ENCODE data around the gene AKAP13.

AKAP13 gene

DNA sequence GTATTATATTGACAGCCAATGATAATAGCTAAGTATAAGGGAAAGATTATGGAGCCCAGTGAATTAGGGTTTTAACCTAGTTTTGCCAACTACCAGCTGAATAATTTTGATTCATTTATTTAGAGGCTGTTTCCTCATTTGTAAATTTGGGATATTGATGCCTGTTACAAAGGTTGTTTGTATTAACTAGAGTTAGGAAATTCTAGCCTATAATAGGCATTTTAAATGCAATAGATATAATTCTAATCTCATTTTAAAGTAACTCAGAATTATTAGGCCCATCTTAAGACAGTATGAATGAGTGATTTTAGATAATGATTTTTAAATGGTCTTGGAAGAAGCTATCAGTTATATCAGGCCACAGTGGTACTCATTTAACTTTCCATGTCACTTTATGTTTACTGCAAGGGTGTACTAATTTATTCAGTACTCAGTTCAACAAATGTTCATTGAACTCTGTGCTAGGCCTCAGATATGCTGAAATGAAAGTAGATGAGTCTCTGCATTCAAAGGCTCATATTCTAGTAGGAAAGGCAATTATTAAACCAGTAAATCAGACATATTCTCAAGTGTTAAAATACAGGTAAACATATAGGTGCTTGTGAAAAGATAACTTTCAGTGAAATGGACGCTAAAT lies 213.5 kb downstream of the AKAP13 start:
- TF ChIP-seq, protein P1, sequence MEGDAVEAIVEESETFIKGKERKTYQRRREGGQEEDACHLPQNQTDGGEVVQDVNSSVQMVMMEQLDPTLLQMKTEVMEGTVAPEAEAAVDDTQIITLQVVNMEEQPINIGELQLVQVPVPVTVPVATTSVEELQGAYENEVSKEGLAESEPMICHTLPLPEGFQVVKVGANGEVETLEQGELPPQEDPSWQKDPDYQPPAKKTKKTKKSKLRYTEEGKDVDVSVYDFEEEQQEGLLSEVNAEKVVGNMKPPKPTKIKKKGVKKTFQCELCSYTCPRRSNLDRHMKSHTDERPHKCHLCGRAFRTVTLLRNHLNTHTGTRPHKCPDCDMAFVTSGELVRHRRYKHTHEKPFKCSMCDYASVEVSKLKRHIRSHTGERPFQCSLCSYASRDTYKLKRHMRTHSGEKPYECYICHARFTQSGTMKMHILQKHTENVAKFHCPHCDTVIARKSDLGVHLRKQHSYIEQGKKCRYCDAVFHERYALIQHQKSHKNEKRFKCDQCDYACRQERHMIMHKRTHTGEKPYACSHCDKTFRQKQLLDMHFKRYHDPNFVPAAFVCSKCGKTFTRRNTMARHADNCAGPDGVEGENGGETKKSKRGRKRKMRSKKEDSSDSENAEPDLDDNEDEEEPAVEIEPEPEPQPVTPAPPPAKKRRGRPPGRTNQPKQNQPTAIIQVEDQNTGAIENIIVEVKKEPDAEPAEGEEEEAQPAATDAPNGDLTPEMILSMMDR (IDR thresholded peaks at IDR 0.05), result no peak

DNA sequence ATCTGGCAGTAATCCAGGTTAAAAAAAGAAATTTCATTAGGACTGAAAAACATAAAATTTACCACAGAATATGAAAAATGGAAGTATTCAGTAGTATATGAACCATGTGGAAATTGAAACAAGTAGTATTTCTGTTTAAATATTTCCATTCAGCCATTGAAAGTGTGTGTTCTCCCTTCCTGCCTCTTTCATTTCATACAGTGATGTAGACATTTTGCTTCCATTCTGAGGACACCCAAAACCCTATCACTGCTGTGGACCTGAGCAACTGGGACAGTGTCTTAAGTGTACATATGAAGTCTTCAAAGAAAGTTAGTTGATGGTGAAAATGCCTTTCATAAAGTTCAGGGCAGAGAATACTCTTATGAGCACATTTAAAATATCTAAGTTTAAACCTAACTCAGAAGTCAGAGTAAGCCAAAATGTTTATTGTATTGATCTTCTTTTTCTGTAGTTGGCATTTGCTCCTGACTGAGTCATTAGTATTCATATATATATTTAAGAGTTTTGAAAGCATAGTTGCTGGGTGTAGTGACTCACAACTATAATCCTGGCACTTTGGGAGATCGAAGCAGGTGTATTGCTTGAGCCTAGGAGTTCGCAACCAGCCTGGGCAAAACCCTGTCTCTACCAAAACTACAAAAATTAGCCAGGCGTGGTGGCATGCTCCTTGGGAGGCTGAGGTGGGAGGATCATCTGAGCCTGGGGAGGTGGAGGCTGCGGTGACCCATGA lies 215.6 kb downstream of the AKAP13 start:
- TF ChIP-seq, protein P1 (IDR thresholded peaks at IDR 0.05), result no peak

DNA sequence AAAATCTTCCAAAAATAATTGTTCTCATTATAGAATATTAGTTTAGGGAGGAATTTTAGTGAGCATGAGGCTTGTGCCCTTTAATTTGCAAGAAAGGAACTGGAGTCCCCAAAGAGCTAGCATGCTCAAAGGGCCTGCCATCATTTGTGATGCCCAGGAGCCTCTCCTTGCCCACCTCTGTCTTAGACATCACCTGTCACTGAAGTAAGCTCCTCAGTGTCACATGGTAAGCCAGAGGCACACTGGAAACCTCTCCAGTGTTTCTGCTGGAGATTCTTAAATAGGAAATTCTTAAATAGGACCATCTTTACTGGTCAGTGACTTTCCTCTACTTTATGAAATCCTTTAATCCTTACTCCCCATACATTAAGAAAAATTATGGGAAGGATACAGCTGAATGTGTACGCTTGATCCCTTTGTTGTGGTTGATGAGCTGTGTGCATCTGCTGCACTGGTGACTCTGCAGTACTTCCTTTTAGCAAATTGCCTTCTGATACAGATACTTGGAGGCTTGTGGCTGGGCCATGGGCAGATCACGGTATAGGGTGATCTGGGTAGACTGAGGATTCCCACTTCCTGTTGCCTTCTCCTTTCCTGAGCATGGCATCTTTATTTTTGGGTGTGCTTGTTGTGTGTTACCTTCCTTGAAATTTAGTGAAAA lies 216.9 kb downstream of the AKAP13 start:
- TF ChIP-seq, protein P1 (IDR thresholded peaks at IDR 0.05), result no peak

DNA sequence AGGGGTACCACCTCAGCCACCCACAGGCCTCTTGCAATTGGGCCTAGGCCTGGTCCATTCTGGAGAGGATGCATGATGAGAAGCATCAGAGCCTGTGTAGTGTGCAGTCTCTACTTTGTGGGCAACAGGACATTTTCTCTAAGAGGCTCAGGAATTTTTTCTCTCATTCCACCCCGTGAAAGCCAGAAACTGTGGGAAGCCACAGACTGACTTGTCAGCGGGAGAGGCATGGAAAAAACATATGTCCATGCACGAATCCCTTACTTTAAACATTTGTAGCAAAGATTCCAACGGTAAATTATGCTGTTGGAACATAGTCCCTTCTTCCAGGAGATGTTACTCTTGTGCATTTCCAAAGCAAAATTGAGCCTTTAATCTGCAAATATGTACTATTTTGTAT lies 217.8 kb downstream of the AKAP13 start:
- TF ChIP-seq, protein P1 (IDR thresholded peaks at IDR 0.05), result no peak

DNA sequence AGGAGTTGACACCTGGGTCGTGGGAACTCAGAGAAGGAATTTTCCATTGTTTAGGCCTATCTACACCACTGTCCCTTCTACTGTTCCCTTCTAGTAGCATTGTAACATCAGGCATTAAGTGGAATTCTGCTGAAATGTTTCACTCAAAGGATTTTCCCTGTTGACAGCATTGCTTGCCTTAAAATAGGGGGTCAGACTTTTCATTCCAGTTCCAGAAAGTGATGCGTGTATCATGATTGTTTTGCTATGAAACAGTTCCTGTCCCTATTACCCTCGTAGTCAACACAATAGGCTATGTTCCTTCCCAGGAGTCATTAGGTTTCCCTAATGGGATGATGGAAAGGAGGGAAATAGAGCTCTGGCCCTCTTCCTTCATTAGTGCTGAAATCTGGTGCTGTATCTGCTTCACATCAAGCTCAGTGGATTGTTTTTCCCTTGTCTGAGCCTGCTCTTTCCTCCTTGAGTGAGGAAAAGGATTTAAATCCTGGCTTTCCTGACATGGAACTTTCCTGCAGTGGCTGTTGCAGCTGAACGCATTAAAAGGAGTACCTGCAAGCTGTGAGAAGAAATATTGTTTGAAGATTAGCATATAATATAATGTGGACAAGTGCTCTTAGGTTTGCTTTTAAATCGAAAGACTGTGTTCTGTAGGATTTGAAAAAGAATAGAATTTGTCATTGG lies 218.5 kb downstream of the AKAP13 start:
- TF ChIP-seq, protein P1 (IDR thresholded peaks at IDR 0.05), result no peak

DNA sequence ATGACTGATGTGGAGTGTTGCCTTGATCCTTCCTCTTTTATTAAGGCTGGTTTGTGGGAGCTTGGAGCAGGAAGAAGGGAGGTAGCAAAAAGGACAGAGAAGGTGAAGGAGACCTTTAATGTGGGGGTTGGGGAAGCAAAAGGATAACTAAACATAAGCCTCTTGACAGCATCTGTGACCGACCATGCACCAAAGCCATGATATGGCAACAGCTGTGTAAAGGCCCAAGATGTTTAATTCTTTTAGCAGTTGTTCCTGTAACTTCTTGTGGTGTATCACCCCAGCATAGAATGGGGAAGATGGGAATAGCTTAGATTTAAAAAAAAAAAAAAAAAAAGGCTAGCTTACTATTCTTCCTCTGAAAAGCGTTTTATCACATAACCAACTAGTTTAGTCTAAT lies 219.6 kb downstream of the AKAP13 start:
- TF ChIP-seq, protein P1 (IDR thresholded peaks at IDR 0.05), result no peak

DNA sequence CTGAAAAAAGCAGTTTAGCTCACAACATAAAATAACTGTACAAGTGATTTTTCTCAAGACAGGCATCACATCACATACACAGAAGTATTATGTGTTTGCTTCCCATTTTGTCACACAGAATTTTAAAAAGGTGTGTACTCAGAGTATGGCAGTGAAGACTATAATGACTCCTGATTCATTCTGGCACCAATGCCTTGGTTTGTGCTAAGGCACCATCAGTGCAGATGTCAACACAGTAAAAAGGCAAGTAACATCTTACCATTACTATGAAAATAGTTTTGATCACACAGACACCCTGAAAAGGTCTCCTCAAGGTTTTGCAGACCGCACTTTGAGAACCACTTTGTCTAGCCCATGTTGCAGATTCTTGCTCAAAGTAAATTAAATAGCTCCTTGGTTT lies 222.8 kb downstream of the AKAP13 start:
- TF ChIP-seq, protein P1 (IDR thresholded peaks at IDR 0.05), result no peak
